Breast epithelium (tissue), 3 donors: Measurements from ENCODE around the gene APOL1.
A peak's percentile ranks its signal among the peaks of the same experiment; 100 is the strongest.

Source experiments
- POLR2A ChIP-seq: fragments of 450-650 bp; IDR thresholded peaks from one replicate; pipeline ENCODE4 v1.6.1; 2016; ENCODE audit warnings: antibody characterized with exemption, mild to moderate bottlenecking, moderate library complexity
- POLR2AphosphoS5 ChIP-seq, 3 donors: sonication (generic); formaldehyde crosslinking; IDR thresholded peaks; one replicate each; pipeline ENCODE4 v1.6.1; 2017; ENCODE audit warnings: antibody characterized with exemption in 3 of 3

DNA sequence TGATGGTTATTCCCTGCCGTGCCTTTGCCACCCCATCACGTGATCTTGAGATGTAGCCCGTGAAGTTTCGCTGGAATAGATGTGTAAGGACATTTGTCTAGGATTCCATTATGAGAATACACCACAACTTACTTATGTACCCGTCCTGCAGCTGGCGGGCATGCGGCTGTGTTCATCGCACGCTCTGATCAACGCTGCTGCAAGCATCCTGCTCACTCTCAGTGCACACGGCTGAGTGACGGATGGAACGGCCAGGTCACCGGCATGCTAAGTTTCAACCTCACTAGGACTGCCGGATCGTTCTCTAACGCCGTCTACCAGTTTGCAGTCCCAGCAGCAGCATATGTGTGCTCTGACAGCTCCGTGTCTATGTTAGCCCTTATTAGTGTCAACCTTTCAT lies 44.6 kb downstream of the APOL1 start:
- TF ChIP-seq POLR2A (no peak), POLR2AphosphoS5 (IDR thresholded peaks at IDR 0.05) (peak in 2 of 3 donors; percentile 23 to 27)
